Activated gamma-delta T cell treated with Interleukin-2 at 50 U/mL for 16 hours (primary cell): ENCODE data around the gene MUC6.

Experiments used
- DNase-seq: peaks from one replicate; pipeline ENCODE4 v3.0.0-alpha.2; 2020

MUC6 gene, protein sequence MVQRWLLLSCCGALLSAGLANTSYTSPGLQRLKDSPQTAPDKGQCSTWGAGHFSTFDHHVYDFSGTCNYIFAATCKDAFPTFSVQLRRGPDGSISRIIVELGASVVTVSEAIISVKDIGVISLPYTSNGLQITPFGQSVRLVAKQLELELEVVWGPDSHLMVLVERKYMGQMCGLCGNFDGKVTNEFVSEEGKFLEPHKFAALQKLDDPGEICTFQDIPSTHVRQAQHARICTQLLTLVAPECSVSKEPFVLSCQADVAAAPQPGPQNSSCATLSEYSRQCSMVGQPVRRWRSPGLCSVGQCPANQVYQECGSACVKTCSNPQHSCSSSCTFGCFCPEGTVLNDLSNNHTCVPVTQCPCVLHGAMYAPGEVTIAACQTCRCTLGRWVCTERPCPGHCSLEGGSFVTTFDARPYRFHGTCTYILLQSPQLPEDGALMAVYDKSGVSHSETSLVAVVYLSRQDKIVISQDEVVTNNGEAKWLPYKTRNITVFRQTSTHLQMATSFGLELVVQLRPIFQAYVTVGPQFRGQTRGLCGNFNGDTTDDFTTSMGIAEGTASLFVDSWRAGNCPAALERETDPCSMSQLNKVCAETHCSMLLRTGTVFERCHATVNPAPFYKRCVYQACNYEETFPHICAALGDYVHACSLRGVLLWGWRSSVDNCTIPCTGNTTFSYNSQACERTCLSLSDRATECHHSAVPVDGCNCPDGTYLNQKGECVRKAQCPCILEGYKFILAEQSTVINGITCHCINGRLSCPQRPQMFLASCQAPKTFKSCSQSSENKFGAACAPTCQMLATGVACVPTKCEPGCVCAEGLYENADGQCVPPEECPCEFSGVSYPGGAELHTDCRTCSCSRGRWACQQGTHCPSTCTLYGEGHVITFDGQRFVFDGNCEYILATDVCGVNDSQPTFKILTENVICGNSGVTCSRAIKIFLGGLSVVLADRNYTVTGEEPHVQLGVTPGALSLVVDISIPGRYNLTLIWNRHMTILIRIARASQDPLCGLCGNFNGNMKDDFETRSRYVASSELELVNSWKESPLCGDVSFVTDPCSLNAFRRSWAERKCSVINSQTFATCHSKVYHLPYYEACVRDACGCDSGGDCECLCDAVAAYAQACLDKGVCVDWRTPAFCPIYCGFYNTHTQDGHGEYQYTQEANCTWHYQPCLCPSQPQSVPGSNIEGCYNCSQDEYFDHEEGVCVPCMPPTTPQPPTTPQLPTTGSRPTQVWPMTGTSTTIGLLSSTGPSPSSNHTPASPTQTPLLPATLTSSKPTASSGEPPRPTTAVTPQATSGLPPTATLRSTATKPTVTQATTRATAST (N-terminal part only)

GRCh38 chr11:1036303-1036923, at the start of gene MUC6:
MUC6 (minus strand) TSS chr11:1036718; CDS start chr11:1036655, 63 bp downstream.
- no peak for DNase-seq

GRCh38 chr11:1085440-1086170, 49.1 kb upstream of the MUC6 start:
- DNase-seq = no peak

DNA sequence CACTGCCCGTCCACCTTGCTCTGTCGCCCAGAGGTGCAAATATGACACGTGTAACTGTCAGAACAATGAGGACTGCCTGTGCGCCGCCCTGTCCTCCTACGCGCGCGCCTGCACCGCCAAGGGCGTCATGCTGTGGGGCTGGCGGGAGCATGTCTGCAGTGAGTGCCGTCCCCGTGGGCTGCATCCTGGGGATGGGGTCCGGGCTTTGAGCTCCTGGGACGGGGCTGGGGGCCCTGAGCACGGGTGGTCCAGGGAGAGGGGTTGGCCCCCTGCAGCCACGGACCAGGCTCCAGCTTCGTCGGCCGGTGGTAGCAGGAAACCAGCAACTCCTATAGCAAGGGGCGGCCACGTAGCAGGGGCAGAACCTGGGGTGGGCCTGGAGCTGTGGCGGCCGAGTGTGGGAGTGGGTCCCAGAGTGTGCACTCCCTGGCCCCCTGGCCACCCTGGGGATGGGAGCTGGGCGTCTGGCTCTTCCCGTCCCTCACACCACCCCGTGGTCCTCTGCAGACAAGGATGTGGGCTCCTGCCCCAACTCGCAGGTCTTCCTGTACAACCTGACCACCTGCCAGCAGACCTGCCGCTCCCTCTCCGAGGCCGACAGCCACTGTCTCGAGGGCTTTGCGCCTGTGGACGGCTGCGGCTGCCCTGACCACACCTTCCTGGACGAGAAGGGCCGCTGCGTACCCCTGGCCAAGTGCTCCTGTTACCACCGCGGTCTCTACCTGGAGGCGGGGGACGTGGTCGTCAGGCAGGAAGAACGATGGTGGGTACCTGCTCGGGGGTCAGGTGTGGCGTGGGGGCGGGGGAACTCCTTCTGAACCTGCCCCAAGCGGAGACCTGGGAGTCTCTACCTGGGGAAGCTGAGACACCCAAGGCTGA, 48.3 kb upstream of the MUC6 start:
- DNase-seq = no peak

- no peak for DNase-seq
Measured at GRCh38 chr11:1083621-1084551, 47.4 kb upstream of the MUC6 start.

DNA sequence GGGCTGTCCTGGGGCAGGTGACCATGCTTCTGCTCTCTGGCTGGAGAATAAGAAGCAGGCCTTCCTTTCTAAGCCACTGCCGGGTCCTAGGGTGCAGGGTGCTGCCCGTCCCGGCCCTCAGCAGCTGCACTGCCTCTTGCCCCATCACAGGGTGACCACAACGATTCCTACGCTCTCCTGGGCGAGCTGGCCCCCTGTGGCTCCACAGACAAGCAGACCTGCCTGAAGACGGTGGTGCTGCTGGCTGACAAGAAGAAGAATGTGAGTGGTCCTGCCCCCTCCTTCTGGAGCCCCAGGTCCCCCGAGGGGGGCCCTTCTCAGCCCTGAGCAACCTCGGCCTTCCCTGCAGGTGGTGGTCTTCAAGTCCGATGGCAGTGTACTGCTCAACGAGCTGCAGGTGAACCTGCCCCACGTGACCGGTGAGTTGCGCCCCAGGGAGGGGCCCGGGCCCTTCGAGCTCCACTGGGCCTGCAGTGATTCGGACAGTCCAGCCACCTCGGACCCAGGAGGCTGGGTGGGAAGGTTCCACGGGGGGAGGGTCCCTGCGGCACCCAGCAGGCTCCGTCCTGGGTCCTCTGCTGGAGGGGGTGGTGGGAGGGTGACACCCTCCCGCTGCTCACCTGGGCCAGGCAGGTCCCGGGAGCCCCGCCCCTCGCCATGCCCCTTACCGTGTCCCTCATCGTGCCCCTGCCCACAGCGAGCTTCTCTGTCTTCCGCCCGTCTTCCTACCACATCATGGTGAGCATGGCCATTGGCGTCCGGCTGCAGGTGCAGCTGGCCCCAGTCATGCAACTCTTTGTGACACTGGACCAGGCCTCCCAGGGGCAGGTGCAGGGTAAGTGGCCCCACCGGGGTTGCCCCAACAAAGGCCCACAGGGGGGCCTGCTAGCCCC, 46.5 kb upstream of the MUC6 start:
- DNase-seq = no peak

DNA sequence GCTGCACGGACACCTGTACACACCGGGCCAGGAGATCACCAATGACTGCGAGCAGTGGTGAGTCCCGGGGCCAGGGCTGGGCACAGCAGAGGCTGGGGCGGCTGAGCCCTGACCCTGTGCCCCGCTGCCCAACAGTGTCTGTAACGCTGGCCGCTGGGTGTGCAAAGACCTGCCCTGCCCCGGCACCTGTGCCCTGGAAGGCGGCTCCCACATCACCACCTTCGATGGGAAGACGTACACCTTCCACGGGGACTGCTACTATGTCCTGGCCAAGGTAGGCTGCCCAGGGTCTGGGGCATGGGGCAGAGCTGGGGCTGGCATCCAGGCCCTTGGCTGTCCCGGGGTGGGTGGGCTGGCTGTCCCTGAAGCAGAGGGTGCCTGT, 45.8 kb upstream of the MUC6 start:
- DNase-seq = no peak

DNA sequence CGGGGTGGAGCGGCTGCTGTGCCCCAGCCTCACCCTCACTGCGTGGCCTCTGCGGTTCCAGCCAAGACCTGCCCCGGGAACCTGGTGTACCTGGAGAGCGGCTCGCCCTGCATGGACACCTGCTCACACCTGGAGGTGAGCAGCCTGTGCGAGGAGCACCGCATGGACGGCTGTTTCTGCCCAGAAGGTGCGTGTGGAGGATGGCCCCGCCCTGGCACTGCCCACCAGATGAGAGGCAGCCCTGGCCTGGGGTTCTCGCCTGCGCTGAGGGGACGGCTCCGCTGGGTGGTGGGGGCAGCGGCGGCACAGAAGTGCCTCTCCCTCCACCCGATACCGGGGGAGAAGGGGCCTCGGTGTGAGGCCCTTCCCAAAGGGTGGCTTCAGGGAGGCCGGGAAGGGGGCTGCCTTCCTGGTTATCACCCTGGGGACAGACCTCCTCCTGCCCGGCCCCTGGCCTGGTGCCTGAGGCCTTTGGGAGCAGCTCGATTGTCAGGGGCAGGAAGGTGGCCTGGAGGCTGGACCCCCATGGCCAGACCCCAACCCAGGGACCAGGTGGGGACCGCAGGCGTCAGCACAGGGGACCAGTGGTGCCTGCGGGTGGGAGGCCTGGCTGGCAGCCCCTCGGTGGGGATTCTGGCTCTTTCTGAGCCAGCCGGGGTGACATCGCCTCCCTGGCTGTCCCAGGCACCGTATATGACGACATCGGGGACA, 45.2 kb upstream of the MUC6 start:
- DNase-seq = no peak

DNA sequence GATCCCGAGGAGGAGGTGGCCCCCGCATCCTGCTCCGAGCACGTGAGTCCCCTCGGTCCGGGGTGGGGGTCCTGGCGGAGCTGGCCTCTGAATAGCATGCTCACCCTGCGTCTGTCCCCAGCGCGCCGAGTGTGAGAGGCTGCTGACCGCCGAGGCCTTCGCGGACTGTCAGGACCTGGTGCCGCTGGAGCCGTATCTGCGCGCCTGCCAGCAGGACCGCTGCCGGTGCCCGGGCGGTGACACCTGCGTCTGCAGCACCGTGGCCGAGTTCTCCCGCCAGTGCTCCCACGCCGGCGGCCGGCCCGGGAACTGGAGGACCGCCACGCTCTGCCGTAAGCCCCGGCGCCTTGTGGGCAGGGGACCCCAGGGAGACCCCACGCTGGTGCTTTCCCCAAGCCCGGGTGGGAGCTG, 41.7 kb upstream of the MUC6 start:
- no peak for DNase-seq

GRCh38 chr11:1077417-1078119, 41.0 kb upstream of the MUC6 start:
- DNase-seq = no peak

DNA sequence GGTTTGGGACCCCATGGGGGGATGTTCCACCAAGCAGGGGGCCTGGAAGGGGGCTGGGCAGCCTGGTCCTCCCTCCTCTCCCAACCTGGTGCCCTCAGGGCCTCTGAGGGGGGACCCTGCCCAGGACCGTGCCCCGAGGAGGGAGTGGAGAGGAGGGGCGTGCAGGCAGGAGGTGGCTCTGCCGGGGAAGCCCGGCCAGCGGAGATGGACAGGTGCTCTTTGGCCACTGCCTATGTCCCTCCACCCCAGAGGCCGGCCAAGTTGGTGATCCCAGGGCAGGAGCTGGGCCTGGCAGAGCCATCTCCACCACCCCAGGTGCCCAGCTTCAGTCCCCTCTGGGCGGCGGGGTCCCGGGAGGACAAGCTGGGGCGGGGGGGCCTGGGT, 40.5 kb upstream of the MUC6 start:
- DNase-seq = no peak

DNA sequence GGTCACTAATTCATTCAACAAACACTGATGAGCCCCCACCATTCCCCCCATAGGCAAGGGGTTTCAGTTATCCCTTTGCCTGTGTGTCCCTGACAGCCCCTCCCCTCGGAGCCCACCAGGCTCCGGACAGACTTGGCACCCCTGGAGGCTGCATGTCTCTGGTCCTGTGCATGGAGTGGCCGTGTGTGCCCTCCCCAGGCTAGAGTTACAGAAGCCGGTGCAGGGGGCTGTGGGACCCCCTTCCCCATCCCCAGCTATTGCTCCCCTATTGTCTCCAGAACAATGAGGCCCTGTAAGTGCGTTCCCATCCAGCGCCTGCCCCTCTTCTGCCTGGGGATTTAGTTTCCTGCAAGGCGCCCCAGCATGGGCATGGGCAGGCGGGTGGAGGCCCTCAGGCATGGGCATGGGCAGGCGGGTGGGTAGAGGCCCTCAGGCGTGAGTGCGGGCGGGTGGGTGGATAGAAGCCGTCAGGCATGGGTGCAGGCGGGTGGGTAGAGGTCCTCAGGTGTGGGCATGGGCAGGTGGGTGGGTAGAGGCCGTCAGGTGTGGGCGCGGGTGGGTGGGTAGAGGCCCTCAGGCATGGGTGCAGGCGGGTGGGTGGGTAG, 39.6 kb upstream of the MUC6 start:
- DNase-seq = no peak

GRCh38 chr11:1075341-1075911, 38.9 kb upstream of the MUC6 start:
- no peak for DNase-seq

DNA sequence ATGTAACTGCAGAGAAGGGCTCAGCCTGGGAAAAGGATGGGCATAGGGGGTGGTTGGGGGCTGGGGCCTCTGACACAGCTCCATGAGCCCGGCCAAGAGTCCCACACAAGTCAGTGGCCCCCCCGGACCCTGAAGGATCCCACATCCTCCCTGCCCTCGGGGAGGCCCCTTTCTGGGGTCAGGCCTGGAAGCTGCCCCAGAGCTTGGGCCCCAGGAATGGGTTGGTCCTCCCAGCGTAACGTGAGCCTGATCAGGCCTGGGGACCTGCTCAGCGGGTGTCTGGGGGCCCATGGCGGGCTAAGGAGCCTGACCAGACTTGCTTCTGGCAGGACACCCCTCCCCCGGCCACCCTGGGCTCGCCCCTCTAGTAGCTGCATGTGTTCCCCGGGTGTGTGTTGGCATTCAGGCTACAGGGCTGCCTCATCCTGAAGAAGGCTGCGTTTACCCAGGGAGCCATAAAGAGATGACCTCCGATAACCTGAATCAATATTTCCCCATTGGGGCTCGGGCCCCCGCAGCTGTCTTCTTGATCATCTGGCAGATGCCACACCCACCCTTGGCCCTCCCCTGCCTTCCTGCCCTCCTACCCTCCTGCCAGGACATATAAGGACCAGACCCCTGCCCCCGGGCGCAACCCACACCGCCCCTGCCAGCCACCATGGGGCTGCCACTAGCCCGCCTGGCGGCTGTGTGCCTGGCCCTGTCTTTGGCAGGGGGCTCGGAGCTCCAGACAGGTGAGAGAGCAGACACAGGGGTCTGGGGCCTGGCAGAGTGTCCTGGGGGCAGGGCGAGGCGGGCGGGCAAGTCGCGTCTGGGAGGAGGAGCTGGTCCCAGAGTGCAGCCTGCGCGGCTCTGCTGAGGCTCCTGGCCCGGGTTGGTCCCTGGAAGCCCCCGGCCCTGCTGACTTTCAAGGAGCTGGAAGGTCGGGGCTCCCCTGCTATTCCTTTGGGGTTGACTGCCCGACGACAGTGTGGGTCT, 38.0 kb upstream of the MUC6 start, which contains the start of gene MUC2:
Gene MUC2, plus strand, starts transcription at position 631 of the 978 bp plus-strand sequence.
- DNase-seq = no peak

DNA sequence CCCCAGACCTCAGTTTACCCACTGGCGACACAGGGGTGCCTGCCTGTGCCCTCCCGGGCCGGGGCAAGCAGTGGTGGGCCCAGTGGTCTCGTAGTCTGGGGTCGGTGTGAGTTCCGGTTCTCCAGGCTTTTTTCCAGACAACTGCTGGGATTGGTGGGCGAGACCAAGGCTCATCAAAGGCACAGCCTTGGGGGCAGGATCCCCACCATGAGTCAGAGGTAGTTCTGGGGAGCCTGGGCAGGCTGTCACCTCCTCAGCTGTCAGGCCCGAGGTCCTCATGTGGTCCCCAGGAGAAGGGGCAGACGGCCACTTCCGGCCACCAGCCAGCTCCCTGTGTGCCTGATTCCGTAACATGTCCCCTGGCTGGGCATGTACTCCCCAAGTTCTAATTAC, 37.3 kb upstream of the MUC6 start:
- DNase-seq = no peak

GRCh38 chr11:1073261-1073724, 36.8 kb upstream of the MUC6 start:
- no peak for DNase-seq
